ENCODE measurements around the gene OPCML.

Gene OPCML

GRCh38 chr11:133408402-133408801 is 123.9 kb downstream of the OPCML start:
- FAIRE-seq, result no peak

GRCh38 chr11:133406489-133406888 is 125.8 kb downstream of the OPCML start:
- FAIRE-seq, result no peak

GRCh38 chr11:133403900-133404299 is 128.4 kb downstream of the OPCML start:
- no peak for FAIRE-seq

- no peak for FAIRE-seq
Measured at GRCh38 chr11:133402551-133402950, 129.8 kb downstream of the OPCML start.

- no peak for FAIRE-seq
Measured at GRCh38 chr11:133399855-133400625, 132.3 kb downstream of the OPCML start.

- FAIRE-seq, result no peak
Measured at GRCh38 chr11:133399294-133399693, 133.0 kb downstream of the OPCML start.

- FAIRE-seq, result no peak
Measured at GRCh38 chr11:133390803-133391202, 141.5 kb downstream of the OPCML start.

GRCh38 chr11:133388975-133389568 is 143.2 kb downstream of the OPCML start:
- no peak for FAIRE-seq

- no peak for FAIRE-seq
Measured at GRCh38 chr11:133388260-133388659, 144.0 kb downstream of the OPCML start.

- FAIRE-seq, result no peak
Measured at GRCh38 chr11:133386852-133387251, 145.4 kb downstream of the OPCML start.

GRCh38 chr11:133386262-133386661 is 146.0 kb downstream of the OPCML start:
- no peak for FAIRE-seq

- FAIRE-seq, result peak; percentile 84
Measured at GRCh38 chr11:133385781-133386180, 146.5 kb downstream of the OPCML start.

GRCh38 chr11:133384731-133385130 is 147.6 kb downstream of the OPCML start:
- FAIRE-seq, result no peak

- no peak for FAIRE-seq
Measured at GRCh38 chr11:133383689-133384088, 148.6 kb downstream of the OPCML start.

- FAIRE-seq, result no peak
Measured at GRCh38 chr11:133383201-133383600, 149.1 kb downstream of the OPCML start.

- FAIRE-seq, result no peak
Measured at GRCh38 chr11:133382131-133382812, 150.0 kb downstream of the OPCML start.

- no peak for FAIRE-seq
Measured at GRCh38 chr11:133381761-133382130, 150.6 kb downstream of the OPCML start.

- FAIRE-seq, result no peak
Measured at GRCh38 chr11:133366147-133366546, 166.2 kb downstream of the OPCML start.

GRCh38 chr11:133362916-133363315 is 169.4 kb downstream of the OPCML start:
- FAIRE-seq, result no peak

- FAIRE-seq, result no peak
Measured at GRCh38 chr11:133362156-133362555, 170.1 kb downstream of the OPCML start.

GRCh38 chr11:133361689-133361994 is 170.7 kb downstream of the OPCML start:
- no peak for FAIRE-seq

- no peak for FAIRE-seq
Measured at GRCh38 chr11:133360860-133361688, 171.2 kb downstream of the OPCML start.

- no peak for FAIRE-seq
Measured at GRCh38 chr11:133355095-133355494, 177.2 kb downstream of the OPCML start.

Data from endometrium (tissue), 2 donors.